ENCODE data around the gene FBRS. TPM values are rescaled to one million over a fixed set of nuclear protein-coding genes. Genes with fewer than 3 reads are reported as not detected.

Gene FBRS
- total and polyA plus RNA-seq, 2 donors (not counting 1 experiment from before 2014, with no cell fraction given), result 5.5 to 20.8 TPM

DNA sequence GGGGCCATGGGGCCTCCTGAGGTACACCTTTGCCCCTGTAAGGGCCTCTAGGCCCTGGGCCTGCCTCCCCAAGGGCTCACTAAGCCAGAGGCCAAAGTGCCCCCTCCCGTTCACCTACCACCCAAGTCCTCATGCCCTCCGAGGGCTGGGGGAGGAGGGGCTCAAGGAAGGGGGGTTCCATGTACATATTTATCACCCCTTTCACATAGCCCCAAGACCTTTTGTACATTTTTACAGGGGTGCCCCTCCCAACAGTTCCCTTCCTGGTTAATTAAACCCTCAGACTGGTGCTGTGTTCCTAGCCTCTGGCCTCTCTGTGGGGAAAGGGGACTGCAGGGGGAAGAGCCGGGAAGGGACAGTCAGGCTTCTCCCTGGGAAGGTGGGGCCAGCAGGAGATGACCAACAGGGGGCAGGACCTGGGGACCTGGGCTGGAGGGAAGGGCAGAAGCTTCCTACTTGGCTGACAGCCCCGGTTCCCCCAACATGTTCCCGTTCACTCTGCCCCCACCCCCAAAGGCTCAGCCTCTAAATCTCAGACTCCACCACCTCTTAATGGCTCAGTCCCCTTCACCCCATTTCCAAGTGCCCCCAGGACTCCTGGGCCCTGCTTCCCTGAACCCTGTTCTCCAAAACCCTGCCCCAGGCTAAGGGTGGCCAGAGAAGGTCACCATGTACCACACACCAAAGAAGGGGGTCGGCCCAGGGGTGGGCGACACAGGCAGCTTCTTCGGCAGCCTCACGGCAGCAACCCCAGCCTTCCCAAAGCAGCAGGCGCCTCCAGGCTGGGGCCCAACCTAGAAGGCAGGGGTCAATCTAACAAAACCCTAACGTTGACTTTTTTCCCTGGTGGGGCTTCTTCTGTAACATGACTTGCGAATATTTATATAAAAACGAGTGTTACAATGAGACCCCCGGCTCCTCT, 11.9 kb downstream of the FBRS start:
- Histone ChIP-seq H3K36me3 (ENCODE audit: control insufficient read depth, insufficient read depth, low read length) (peaks cover 31% of the 10 kb centered on the region), H2AFZ (ENCODE audit: low read length) (no peak overlapping the region)
- no peak for DNase-seq (ENCODE audit: low read depth in 2 of 2)

DNA sequence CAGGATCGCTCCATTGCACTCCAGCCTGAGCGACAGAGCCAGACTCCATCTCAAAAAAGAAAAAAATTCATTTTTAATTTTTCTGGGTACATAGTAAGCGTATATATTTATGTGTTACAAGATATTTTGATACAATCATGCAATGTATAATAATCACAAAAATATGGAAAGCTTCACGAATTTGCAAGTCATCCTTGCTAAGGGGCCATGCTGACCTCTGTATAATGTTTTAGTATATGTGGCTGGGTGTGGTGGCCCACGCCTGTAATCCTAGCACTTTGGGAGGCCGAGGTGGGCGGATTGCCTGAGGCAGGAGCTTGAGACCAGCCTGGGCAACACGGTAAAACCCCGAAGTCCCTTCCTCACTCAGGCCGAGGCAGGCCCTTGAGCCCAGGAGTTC, 16.9 kb downstream of the FBRS start:
- TF ChIP-seq, protein P1, sequence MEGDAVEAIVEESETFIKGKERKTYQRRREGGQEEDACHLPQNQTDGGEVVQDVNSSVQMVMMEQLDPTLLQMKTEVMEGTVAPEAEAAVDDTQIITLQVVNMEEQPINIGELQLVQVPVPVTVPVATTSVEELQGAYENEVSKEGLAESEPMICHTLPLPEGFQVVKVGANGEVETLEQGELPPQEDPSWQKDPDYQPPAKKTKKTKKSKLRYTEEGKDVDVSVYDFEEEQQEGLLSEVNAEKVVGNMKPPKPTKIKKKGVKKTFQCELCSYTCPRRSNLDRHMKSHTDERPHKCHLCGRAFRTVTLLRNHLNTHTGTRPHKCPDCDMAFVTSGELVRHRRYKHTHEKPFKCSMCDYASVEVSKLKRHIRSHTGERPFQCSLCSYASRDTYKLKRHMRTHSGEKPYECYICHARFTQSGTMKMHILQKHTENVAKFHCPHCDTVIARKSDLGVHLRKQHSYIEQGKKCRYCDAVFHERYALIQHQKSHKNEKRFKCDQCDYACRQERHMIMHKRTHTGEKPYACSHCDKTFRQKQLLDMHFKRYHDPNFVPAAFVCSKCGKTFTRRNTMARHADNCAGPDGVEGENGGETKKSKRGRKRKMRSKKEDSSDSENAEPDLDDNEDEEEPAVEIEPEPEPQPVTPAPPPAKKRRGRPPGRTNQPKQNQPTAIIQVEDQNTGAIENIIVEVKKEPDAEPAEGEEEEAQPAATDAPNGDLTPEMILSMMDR (conservative IDR thresholded peaks at IDR 0.05 in 1 of 2, IDR thresholded peaks at IDR 0.05 in 1 of 2; ENCODE audit: low read depth in 1 of 2, low read length in 2 of 2), result no peak
- no peak for TF ChIP-seq EZH2 (IDR thresholded peaks at IDR 0.05; ENCODE audit: low read length, missing control alignments)
- H3K27ac ChIP-seq (ENCODE audit: insufficient read depth, low read length), result no peak overlapping the region
- no peak overlapping the region for H2AFZ ChIP-seq (ENCODE audit: low read length)
- H3K27me3 ChIP-seq (ENCODE audit: control insufficient read depth, insufficient read depth, low read length), result no peaks in the 10 kb centered on the region
- H3K9ac ChIP-seq (ENCODE audit: insufficient read depth, low read length), result no peak overlapping the region
- H3K79me2 ChIP-seq (ENCODE audit: control insufficient read depth, insufficient read depth, low read length), result no peaks in the 10 kb centered on the region
- no peaks in the 10 kb centered on the region for H4K20me1 ChIP-seq (ENCODE audit: control insufficient read depth, extremely low read depth, insufficient read depth, low read length)
- H3K36me3 ChIP-seq (ENCODE audit: control insufficient read depth, insufficient read depth, low read length), result peaks cover under 1% of the 10 kb centered on the region
- no peaks in the 10 kb centered on the region for H3K4me1 ChIP-seq (ENCODE audit: control insufficient read depth, extremely low read depth, insufficient read depth, low read length)
- no peak overlapping the region for H3K4me3 ChIP-seq (replicated peaks in 1 of 4; ENCODE audit: control extremely low read depth in 1 of 4, insufficient read depth in 1 of 4, low read depth in 3 of 4, low read length in 4 of 4)
- no peak for DNase-seq (ENCODE audit: low read depth in 2 of 2)
- no peaks in the 10 kb centered on the region for H3K9me3 ChIP-seq (ENCODE audit: control insufficient read depth, insufficient read depth, low read depth, low read length)
- no peak overlapping the region for H3K4me2 ChIP-seq (ENCODE audit: extremely low read depth, insufficient read depth, low read length)

More for the DNA sequence above, 11.9 kb downstream of the FBRS start:
- peaks cover 4% of the 10 kb centered on the region for H3K79me2 ChIP-seq (ENCODE audit: control insufficient read depth, insufficient read depth, low read length)
- H3K9ac ChIP-seq (ENCODE audit: insufficient read depth, low read length), result no peak overlapping the region
- no peak overlapping the region for H3K27ac ChIP-seq (ENCODE audit: insufficient read depth, low read length)
- H3K4me1 ChIP-seq (ENCODE audit: control insufficient read depth, extremely low read depth, insufficient read depth, low read length), result no peaks in the 10 kb centered on the region
- H3K4me2 ChIP-seq (ENCODE audit: extremely low read depth, insufficient read depth, low read length), result no peak overlapping the region
- no peak for TF ChIP-seq EZH2 (IDR thresholded peaks at IDR 0.05; ENCODE audit: low read length, missing control alignments)
- TF ChIP-seq, protein P1 (conservative IDR thresholded peaks at IDR 0.05 in 1 of 2, IDR thresholded peaks at IDR 0.05 in 1 of 2; ENCODE audit: low read depth in 1 of 2, low read length in 2 of 2), result peak in 1 of 2 donors; percentile 10
- H3K27me3 ChIP-seq (ENCODE audit: control insufficient read depth, insufficient read depth, low read length), result no peaks in the 10 kb centered on the region
- H4K20me1 ChIP-seq (ENCODE audit: control insufficient read depth, extremely low read depth, insufficient read depth, low read length), result no peaks in the 10 kb centered on the region
- H3K9me3 ChIP-seq (ENCODE audit: control insufficient read depth, insufficient read depth, low read depth, low read length), result no peaks in the 10 kb centered on the region
- H3K4me3 ChIP-seq (replicated peaks in 1 of 4; ENCODE audit: control extremely low read depth in 1 of 4, insufficient read depth in 1 of 4, low read depth in 3 of 4, low read length in 4 of 4), result no peak overlapping the region

GRCh38 chr16:30677931-30678585, 19.8 kb downstream of the FBRS start:
- no peaks in the 10 kb centered on the region for H4K20me1 ChIP-seq (ENCODE audit: control insufficient read depth, extremely low read depth, insufficient read depth, low read length)
- H3K4me2 ChIP-seq (ENCODE audit: extremely low read depth, insufficient read depth, low read length), result no peak overlapping the region
- no peak for DNase-seq (ENCODE audit: low read depth in 2 of 2)
- no peak overlapping the region for H3K4me3 ChIP-seq (replicated peaks in 1 of 4; ENCODE audit: control extremely low read depth in 1 of 4, insufficient read depth in 1 of 4, low read depth in 3 of 4, low read length in 4 of 4)
- no peaks in the 10 kb centered on the region for H3K9me3 ChIP-seq (ENCODE audit: control insufficient read depth, insufficient read depth, low read depth, low read length)
- no peak overlapping the region for H3K27ac ChIP-seq (ENCODE audit: insufficient read depth, low read length)
- H3K9ac ChIP-seq (ENCODE audit: insufficient read depth, low read length), result no peak overlapping the region
- H2AFZ ChIP-seq (ENCODE audit: low read length), result no peak overlapping the region
- H3K27me3 ChIP-seq (ENCODE audit: control insufficient read depth, insufficient read depth, low read length), result no peaks in the 10 kb centered on the region
- no peaks in the 10 kb centered on the region for H3K79me2 ChIP-seq (ENCODE audit: control insufficient read depth, insufficient read depth, low read length)
- no peaks in the 10 kb centered on the region for H3K4me1 ChIP-seq (ENCODE audit: control insufficient read depth, extremely low read depth, insufficient read depth, low read length)
- no peaks in the 10 kb centered on the region for H3K36me3 ChIP-seq (ENCODE audit: control insufficient read depth, insufficient read depth, low read length)
- TF ChIP-seq EZH2 (IDR thresholded peaks at IDR 0.05; ENCODE audit: low read length, missing control alignments), result no peak
- TF ChIP-seq, protein P1 (conservative IDR thresholded peaks at IDR 0.05 in 1 of 2, IDR thresholded peaks at IDR 0.05 in 1 of 2; ENCODE audit: low read depth in 1 of 2, low read length in 2 of 2), result no peak

All from fibroblast of lung (primary cell).